Astrocyte of the cerebellum (primary cell): ENCODE data around the gene OPRM1.
"Not testable (repeated sequence)": the region's sequence is repeated elsewhere in the genome, so short reads cannot be mapped to it uniquely, and the experiment has no call there.

ENCODE experiments used
- DNase-seq: peaks from one replicate; pipeline ENCODE4 v3.0.0-alpha.2; 2011; ENCODE audit warnings: low read depth
- H3K4me3 ChIP-seq: 2 replicates; pipeline ENCODE4 v1.5.1; 2011; ENCODE audit warnings: mild to moderate bottlenecking, low read depth, low read length, moderate library complexity
- CTCF ChIP-seq: IDR thresholded peaks from 2 replicates; pipeline ENCODE4 v1.5.1; 2012; ENCODE audit warnings: low read length, low read depth, moderate library complexity, mild to moderate bottlenecking; ENCODE audit errors: missing control alignments
- in situ Hi-C: cut with HindIII; loops from 2 replicates; pipeline ENCODE4 v1.10.0; 2017; ENCODE audit warnings: low sequenced_read_pairs

The OPRM1 gene

GRCh38 chr6:154236646-154237301 is 197.7 kb downstream of the OPRM1 start:
- H3K4me3 ChIP-seq, result no peak overlapping the region
- DNase-seq, result no peak
- in situ Hi-C loops, result no loop called here
- TF ChIP-seq CTCF, result no peak

GRCh38 chr6:154238831-154239230 is 199.8 kb downstream of the OPRM1 start:
- in situ Hi-C loops, result no loop called here
- no peak for DNase-seq
- no peak for TF ChIP-seq CTCF

GRCh38 chr6:154239392-154239791 is 200.4 kb downstream of the OPRM1 start:
- DNase-seq, result no peak
- in situ Hi-C loops, result no loop called here
- H3K4me3 ChIP-seq, result no peak overlapping the region
- no peak for TF ChIP-seq CTCF

More at GRCh38 chr6:154238831-154239230, 199.8 kb downstream of the OPRM1 start:
- H3K4me3 ChIP-seq, result no peak overlapping the region

GRCh38 chr6:154241061-154241460 is 202.0 kb downstream of the OPRM1 start:
- DNase-seq, in situ Hi-C loops, H3K4me3 ChIP-seq: not testable (repeated sequence)

- no peak for DNase-seq
- in situ Hi-C loops, result no loop called here
- TF ChIP-seq CTCF, result no peak
- no peak overlapping the region for H3K4me3 ChIP-seq
Measured at GRCh38 chr6:154241581-154241980, 202.5 kb downstream of the OPRM1 start.

GRCh38 chr6:154242617-154243357 is 203.7 kb downstream of the OPRM1 start:
- TF ChIP-seq CTCF, result no peak
- no peak overlapping the region for H3K4me3 ChIP-seq
- in situ Hi-C loops, result no loop called here
- no peak for DNase-seq
